Stimulated activated CD8-positive, alpha-beta memory T cell treated with anti-CD3 and anti-CD28 coated beads, Interleukin-15, amount 100 ng/mL, for 1 hour (primary cell): Measurements from ENCODE around the gene BACE1-AS.
"Not testable (repeated sequence)": the region's sequence is repeated elsewhere in the genome, so short reads cannot be mapped to it uniquely, and the experiment has no call there.

ENCODE experiments used
- DNase-seq: peaks from one replicate; pipeline ENCODE4 v3.0.0-alpha.2; 2020; ENCODE audit warnings: low read depth

Gene BACE1-AS

DNA sequence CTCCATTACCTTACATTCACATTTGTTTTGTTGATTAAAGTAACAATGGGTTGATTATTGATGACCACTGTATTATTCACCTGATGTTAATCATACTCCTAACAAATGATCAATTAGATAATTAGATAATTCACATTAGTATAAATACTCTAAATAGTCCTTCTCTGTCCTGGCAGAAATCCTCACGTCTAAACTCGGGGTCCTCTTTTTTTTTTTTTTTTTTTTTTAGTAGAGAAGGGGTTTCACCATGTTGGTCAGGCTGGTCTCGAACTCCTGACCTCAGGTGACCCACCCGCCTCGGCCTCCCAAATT, 36.1 kb downstream of the BACE1-AS start:
- not testable (repeated sequence) for DNase-seq

DNA sequence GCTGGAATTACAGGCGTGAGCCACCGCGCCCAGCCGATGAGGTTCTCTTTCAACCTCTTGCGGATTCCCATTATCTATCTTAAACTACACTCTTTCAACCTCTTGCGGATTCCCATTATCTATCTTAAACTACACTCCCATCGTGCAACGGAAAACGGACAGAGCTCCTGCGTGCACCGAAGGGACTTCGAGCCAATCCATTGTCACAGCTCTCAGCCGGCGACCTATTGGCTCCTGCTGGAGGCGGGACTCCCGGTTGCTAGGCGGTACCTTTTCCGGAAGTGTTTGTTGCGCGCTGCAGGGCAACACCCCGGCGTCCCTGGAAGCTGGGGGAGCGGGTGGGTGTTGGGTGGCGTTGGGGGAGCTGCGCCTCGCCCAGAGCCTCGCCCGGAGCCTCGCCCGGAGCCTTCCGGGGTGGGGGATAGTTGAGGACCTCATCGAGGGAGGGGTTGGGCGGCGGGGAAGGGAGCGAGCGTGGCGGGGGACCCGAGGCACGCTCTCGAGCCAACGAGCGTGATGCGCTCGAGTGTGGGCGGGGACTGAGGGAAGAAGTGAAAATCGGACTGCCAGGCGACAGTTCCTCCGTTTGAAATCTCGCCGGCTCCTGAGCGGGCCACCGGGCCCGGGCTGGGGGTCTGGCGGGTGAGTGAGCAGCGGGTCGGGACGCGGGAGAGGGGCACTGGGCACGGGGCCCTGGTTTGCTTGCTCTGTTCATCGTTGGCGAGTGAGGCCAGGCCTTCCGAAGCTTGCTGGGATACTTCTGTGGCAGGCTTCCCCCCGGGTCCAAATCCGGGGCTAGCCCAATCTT, 36.6 kb downstream of the BACE1-AS start, which contains the start of gene CEP164:
CEP164 (plus strand) TSS at position 288 of the 808 bp plus-strand sequence. CDS start 10,733 bp downstream, outside the sequence.
- peak; percentile 89 for DNase-seq

DNA sequence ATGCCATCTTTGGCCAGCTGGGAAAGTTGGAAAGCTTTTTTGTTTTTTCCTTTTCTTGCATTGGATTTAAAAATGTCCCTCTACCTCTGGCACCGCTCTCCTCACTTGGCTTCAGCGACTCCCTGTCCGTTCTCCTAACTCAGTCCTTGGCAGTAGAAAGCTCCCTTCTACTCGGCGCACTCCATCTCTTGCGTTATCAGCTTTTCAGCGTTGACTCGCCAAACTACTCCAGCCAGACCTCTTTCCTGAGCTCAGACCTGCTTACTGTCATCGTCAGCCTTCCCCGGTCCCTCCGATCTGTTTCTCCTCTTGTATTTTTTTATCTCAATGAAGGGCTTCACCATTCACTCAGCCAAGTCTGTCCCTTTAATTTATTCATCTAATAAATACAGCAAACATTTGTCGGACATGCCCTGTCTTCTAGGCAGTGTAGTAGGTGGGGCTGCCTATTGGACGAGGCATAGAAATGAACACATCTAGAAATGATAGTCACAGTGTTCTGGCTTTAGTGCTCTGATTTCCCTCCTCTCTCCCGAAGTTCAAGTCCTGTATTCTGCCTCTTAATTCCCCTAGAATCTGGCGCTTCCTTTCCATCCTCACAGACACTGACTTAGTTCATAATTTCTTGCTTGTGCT, 37.3 kb downstream of the BACE1-AS start:
- DNase-seq, result no peak

DNA sequence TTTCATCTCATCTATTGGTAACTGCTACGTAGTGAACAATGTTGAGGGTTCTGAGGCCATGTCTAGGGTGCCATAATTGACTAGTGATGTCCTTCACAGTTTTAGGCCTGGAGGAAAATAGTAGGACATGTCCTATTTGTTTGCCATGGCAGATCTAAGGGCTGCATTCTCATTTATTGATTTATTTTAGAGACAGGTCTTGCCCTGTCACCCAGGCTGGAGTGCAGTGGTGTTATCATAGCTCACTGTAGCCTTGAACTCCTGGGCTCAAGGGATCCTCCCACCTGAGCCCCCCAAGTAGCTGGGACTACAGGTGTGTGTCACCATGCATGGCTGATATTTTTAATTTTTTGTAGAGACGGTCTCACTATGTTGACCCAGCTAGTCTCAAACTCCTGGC, 41.7 kb downstream of the BACE1-AS start:
- no peak for DNase-seq

DNA sequence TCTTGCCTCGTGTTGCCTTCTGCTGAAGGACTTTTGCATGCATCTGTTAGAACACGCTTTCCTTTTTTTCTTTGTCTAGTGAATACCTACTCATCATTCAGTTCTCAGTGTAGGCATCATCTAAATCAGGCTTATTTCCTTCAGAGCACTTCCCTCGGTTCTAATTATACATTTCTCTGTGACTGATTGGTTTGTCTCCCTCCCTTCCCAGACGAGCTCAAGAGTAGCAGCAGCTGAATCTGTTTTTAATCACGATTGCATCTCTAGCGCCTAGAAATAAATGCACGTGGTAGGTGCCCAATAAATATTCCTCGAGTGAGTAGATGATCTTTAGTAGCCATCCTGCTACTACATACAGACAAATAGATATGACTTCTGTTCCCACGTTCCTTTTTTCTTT, 42.8 kb downstream of the BACE1-AS start:
- DNase-seq, result no peak

GRCh38 chr11:117334896-117335295, 43.8 kb downstream of the BACE1-AS start:
- DNase-seq, result no peak

- DNase-seq, result no peak
Measured at GRCh38 chr11:117335399-117335798, 44.3 kb downstream of the BACE1-AS start.

DNA sequence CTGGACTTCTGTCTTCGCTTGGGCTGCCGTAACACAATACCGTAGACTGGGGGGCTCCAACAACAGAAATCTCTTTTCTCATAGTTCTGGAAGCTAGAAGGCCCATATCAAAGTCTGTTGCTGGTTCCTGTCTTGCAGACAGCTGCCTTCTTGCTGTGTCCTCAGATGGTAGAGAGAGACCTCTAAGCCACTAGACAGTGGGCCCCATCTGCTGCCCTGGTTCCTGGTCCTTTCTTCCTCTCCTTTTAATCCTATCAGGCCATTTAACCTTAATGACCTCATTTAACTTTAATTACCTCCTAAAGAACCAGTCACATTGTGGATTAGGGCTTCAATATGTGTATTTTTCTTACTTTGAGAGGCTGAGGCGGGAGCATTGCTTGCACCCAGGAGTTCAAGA, 45.9 kb downstream of the BACE1-AS start:
- DNase-seq, result no peak
